GM12875 (cell line): Measurements from ENCODE around the gene AHCYL2.
A peak's percentile ranks its signal among the peaks of the same experiment; 100 is the strongest.

Source experiments
- H3K4me3 ChIP-seq: one replicate; pipeline ENCODE4 v1.5.1; 2011; ENCODE audit warnings: low read depth, low read length, control low read depth
- CTCF ChIP-seq: IDR thresholded peaks from 2 replicates; pipeline ENCODE4 v1.5.1; 2011; ENCODE audit warnings: low read depth, mild to moderate bottlenecking, control low read depth, inconsistent platforms, low read length, moderate library complexity, borderline replicate concordance; ENCODE audit not compliant: insufficient read depth

Gene AHCYL2

DNA sequence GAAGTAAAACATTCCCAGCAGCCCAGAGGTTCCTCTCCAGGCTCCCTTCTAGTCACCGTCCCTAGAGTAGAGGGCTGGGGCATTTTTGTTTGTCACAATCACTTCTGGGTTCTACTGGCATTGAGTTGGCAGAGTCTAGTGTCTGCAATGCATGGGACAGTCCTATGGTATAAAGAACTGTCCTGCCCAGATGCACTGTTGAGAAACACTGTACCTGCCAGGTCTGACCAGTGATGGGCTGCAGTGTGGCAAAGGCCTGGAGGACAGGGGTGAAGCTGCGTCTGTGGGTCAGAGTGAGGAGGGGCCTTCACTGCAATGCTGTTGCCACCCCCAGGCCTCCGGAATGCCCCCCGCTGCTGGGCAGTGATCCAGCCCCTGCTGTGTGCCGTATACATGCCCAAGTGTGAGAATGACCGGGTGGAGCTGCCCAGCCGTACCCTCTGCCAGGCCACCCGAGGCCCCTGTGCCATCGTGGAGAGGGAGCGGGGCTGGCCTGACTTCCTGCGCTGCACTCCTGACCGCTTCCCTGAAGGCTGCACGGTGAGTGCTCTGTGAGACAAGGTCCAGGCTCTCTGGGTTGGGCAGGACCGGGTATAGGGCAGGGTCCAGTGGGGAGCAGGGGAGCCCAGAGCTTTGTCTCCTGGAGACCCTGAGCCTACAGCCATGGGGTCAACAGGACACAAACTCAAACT is 21.6 kb upstream of the AHCYL2 start:
- no peak overlapping the region for H3K4me3 ChIP-seq
- TF ChIP-seq CTCF: no peak

GRCh38 chr7:129205126-129205818 is 19.6 kb upstream of the AHCYL2 start:
- H3K4me3 ChIP-seq: no peak overlapping the region
- no peak for TF ChIP-seq CTCF

DNA sequence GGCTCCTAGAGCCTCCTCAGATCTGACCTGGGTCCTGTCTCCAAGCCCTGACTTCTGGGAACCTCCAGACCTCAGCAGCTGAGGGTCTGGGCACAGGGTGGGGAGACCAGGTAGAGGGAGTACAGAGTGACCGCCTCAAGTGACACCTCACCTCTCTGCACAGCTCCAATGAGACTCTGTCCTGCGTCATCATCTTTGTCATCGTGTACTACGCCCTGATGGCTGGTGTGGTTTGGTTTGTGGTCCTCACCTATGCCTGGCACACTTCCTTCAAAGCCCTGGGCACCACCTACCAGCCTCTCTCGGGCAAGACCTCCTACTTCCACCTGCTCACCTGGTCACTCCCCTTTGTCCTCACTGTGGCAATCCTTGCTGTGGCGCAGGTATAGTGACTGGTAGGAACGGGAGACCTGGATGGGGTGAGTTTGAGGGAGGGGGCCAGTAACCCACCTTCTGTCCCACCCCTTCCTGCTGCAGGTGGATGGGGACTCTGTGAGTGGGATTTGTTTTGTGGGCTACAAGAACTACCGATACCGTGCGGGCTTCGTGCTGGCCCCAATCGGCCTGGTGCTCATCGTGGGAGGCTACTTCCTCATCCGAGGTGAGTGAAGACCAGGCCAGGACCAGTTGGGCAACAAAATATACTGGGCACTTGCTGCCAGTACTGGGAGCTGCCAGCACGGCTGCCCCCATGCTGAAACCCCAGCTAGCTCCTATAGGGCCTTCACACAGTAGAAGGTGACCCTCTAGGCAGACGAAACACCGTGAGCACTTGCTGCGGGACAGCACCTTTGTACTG is 18.6 kb upstream of the AHCYL2 start:
- TF ChIP-seq CTCF: no peak
- H3K4me3 ChIP-seq: no peak overlapping the region

DNA sequence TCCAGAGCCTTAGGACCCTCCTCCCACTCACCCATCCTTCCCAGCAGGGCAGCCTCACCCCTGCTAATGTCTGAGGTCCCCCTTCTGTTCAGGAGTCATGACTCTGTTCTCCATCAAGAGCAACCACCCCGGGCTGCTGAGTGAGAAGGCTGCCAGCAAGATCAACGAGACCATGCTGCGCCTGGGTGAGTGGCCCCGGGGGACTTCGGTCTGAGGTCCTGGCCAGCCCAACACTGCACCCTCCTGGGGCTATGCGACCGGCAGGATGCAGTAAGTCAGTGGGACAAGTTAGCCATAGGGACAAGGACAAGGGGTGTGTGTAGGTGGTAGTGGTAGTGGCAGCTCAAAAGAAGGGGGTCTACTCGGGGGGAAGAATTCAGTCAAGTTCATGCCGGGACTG is 16.2 kb upstream of the AHCYL2 start:
- no peak; the same call in 1 of the 2 replicates for TF ChIP-seq CTCF

DNA sequence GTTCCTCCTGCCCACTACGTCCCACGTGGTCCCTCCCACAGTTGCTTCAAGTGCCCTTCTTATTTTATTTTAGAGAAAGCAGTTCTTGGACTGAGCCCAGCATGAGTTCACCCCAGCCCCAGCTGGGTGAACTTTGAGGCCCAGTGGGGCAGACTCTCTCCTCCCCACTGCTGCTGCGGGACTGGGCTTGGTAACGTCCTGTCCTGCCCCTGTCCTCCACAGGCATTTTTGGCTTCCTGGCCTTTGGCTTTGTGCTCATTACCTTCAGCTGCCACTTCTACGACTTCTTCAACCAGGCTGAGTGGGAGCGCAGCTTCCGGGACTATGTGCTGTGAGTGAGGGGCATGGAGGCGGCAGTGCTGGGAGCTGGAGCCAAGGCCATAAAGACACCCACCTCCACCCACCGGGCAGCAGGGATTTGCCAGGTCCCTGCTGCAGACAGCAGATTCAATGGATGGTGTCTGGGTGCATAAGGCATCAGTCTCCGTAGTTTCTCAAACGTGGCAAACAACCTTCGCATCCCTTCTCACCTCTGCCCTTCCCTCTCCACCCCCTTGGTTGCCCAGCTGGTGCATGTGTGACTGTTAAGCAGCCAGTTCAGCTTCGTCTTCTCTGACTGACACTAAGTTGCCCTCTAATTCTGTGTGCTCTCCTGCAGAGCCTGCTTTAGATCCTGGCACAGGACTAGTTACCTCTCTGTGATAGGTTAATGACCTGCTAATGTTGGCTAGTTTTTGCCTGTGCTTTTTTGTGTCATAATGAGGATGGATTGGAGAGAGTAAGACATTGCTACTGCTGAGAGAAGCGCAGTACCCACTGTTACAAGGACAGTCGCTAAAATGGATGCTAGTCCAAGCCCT is 15.5 kb upstream of the AHCYL2 start:
- H3K4me3 ChIP-seq: no peak overlapping the region
- TF ChIP-seq CTCF: no peak

More for the DNA sequence above, 16.2 kb upstream of the AHCYL2 start:
- H3K4me3 ChIP-seq: no peak overlapping the region

DNA sequence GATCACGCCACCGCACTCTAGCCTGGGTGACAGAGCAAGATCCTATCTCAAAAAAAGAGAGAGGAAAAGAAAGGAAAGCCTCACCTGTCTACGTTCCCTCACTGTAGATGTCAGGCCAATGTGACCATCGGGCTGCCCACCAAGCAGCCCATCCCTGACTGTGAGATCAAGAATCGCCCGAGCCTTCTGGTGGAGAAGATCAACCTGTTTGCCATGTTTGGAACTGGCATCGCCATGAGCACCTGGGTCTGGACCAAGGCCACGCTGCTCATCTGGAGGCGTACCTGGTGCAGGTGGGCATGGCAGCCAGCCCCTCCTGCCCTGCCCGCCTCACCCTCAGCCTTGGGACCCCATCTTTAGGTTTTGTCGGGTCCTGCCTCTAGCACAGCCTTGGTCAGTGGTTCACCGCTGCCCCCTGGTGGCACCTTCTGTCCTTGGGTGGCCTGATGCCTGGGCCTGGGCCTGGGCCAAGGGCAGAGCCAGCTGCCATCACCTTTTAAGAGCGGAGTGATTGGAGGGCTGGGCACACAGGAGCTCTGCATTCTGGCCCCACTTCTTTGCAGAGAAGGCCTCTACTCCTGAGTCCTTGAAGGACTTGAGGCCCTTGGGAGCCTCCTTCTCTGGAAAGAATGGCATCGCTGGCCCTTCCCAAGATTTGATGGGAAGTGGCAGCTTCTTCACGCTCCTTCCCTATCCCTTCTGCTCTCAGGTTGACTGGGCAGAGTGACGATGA is 14.4 kb upstream of the AHCYL2 start:
- no peak overlapping the region for H3K4me3 ChIP-seq
- peak; percentile 88 for TF ChIP-seq CTCF
